K562 (cell line): Measurements from ENCODE around the gene MKRN1. TPM values are rescaled to one million over a fixed set of nuclear protein-coding genes. Genes with fewer than 3 reads are reported as not detected.

Experiments
- ATAC-seq: fragments of 200-7000 bp; cut with Tn5 transposase; 3 replicates; pipeline ENCODE4 v1.9.1; 2020; ENCODE audit warnings: moderate library complexity
- BruUV-seq: library from RNA; stranded (reverse); fragments of 400-500 nt; replicated peaks from 2 replicates; lab custom pipeline; 2021; lab: Mats Ljungman, UMichigan
- CTCF ChIA-PET: fragments of 300-600 bp; formaldehyde crosslinking; extraction: SDS; loops from one replicate; lab custom pipeline; 2021; ENCODE audit warnings: low intra/inter-chr PET ratio; lab: Yijun Ruan, JAX
- POLR2A ChIA-PET: fragments of 300-600, 350-650 bp; sonication (Branson Sonifier 250); formaldehyde crosslinking; extraction: SDS; loops from one replicate; lab custom pipeline; 2021; ENCODE audit warnings: antibody characterized with exemption, inconsistent platforms; lab: Yijun Ruan, JAX
- DNase-seq, 4 experiments: peaks; one replicate each; pipeline versions ENCODE4 v3.0.0 to v3.0.0-alpha.2; 2011 to 2018; ENCODE audit warnings: low spot score in 3 of 4, mixed read lengths in 3 of 4; ENCODE audit errors: extremely low read depth in 1 of 4
- FAIRE-seq: peaks from 2 replicates; lab custom pipeline; 2011; peaks lifted over from hg19 to GRCh38; lab: Jason Lieb, UNC
- H2AFZ ChIP-seq: 2 replicates; pipeline ENCODE4 v1.6.0; 2011; ENCODE audit warnings: low read depth, low read length, control low read depth, inconsistent platforms
- H3K27ac ChIP-seq: fragments of 200-600 bp; 3 replicates; pipeline ENCODE4 v1.8.0; 2011; ENCODE audit warnings: low read depth, mild to moderate bottlenecking, control low read depth, inconsistent platforms, low read length, moderate library complexity, mixed read lengths; ENCODE audit errors: extremely low read depth
- H3K27me3 ChIP-seq, 2 experiments: fragments of 300-600 bp in 1 of 2; 2 replicates in 1 of 2; 3 replicates in 1 of 2; pipeline versions ENCODE4 v1.6.0 to v1.8.0; 2011; ENCODE audit warnings: inconsistent platforms in 2 of 2, low read length in 2 of 2, mild to moderate bottlenecking in 1 of 2, mixed read lengths in 1 of 2, moderate library complexity in 1 of 2; ENCODE audit not compliant: control insufficient read depth in 2 of 2, insufficient read depth in 2 of 2
- H3K36me3 ChIP-seq: fragments of 300-600 bp; 3 replicates; pipeline ENCODE4 v1.8.0; 2011; ENCODE audit warnings: mild to moderate bottlenecking, low read length, inconsistent platforms; ENCODE audit not compliant: control insufficient read depth, insufficient read depth
- H3K4me1 ChIP-seq, 2 experiments: fragments of 200-600 bp in 1 of 2; replicated peaks in 1 of 2; 2 replicates in 1 of 2; 3 replicates in 1 of 2; pipeline versions ENCODE4 v1.5.1 to v1.8.0; 2011; ENCODE audit warnings: inconsistent platforms in 2 of 2, low read length in 2 of 2, mild to moderate bottlenecking in 1 of 2, mixed read lengths in 1 of 2, moderate library complexity in 1 of 2; ENCODE audit not compliant: control insufficient read depth in 2 of 2, insufficient read depth in 2 of 2
- H3K4me2 ChIP-seq: 2 replicates; pipeline ENCODE4 v1.6.1; 2011; ENCODE audit warnings: low read length, control low read depth, inconsistent platforms, mixed read lengths; ENCODE audit not compliant: insufficient read depth
- H3K4me3 ChIP-seq: fragments of 200-600 bp; sonication (generic), shearing (Covaris generic); 2 replicates; pipeline ENCODE4 v1.5.1; 2016; ENCODE audit warnings: control low read depth, inconsistent platforms
- H3K79me2 ChIP-seq: fragments of 200-600 bp; 3 replicates; pipeline ENCODE4 v1.8.0; 2011; ENCODE audit warnings: low read length, inconsistent platforms; ENCODE audit not compliant: control insufficient read depth, insufficient read depth
- H3K9ac ChIP-seq, 2 experiments: 2 replicates each; pipeline versions ENCODE4 v1.6.0 to v1.6.1; 2011; ENCODE audit warnings: low read depth in 2 of 2, low read length in 2 of 2, control low read depth in 1 of 2, inconsistent platforms in 1 of 2, mild to moderate bottlenecking in 1 of 2, mixed read lengths in 1 of 2; ENCODE audit not compliant: insufficient read depth in 1 of 2
- H3K9me1 ChIP-seq: one replicate; pipeline ENCODE4 v1.6.0; 2011; ENCODE audit warnings: inconsistent platforms, mild to moderate bottlenecking, low read length, moderate library complexity; ENCODE audit not compliant: control insufficient read depth, insufficient read depth
- H3K9me3 ChIP-seq: replicated peaks from 2 replicates; pipeline ENCODE4 v1.5.1; 2011; ENCODE audit warnings: low read depth, low read length, inconsistent platforms; ENCODE audit not compliant: control insufficient read depth, insufficient read depth
- H4K20me1 ChIP-seq: replicated peaks from 2 replicates; pipeline ENCODE4 v1.6.1; 2011; ENCODE audit warnings: low read length, inconsistent platforms, mixed read lengths; ENCODE audit not compliant: control insufficient read depth, insufficient read depth
- ASH1L ChIP-seq: fragments of 450-650 bp; IDR thresholded peaks from 2 replicates; pipeline ENCODE4 v1.6.1; 2018; ENCODE audit warnings: borderline replicate concordance, mild to moderate bottlenecking, low read depth; ENCODE audit not compliant: partially characterized antibody
- CREB1 ChIP-seq, 2 experiments: sonication (generic) in 1 of 2; formaldehyde crosslinking in 1 of 2; IDR thresholded peaks; 2 replicates each; pipeline versions ENCODE4 v1.6.1 to v1.8.0; 2012 to 2022; ENCODE audit warnings: inconsistent platforms in 1 of 2, mild to moderate bottlenecking in 1 of 2, missing genetic modification reagents in 1 of 2, moderate library complexity in 1 of 2
- E2F6 ChIP-seq, 2 experiments: IDR thresholded peaks; 2 replicates each; pipeline ENCODE4 v1.6.1; 2011; ENCODE audit warnings: borderline replicate concordance in 1 of 2, control low read depth in 1 of 2, low read depth in 1 of 2, low read length in 1 of 2, mild to moderate bottlenecking in 1 of 2, mixed read lengths in 1 of 2, moderate library complexity in 1 of 2; ENCODE audit not compliant: insufficient read depth in 1 of 2, insufficient read length in 1 of 2, poor library complexity in 1 of 2, severe bottlenecking in 1 of 2; ENCODE audit errors: extremely low read depth in 1 of 2
- E2F8 ChIP-seq: fragments of 450-650 bp; IDR thresholded peaks from 2 replicates; pipeline ENCODE4 v1.7.1; 2018; ENCODE audit warnings: mild to moderate bottlenecking, low read depth; ENCODE audit not compliant: partially characterized antibody
- HEY1 ChIP-seq: fragments of 250-450 bp; sonication (Bioruptor Pico); IDR thresholded peaks from 2 replicates; pipeline ENCODE4 v1.5.0; 2020; ENCODE audit warnings: mild to moderate bottlenecking, moderate library complexity, borderline replicate concordance
- IRF1 ChIP-seq: sonication (generic); formaldehyde crosslinking; IDR thresholded peaks from 2 replicates; pipeline ENCODE4 v1.8.0; 2022; ENCODE audit warnings: missing genetic modification reagents, mild to moderate bottlenecking, borderline replicate concordance
- NUFIP1 ChIP-seq: fragments of 450-650 bp; IDR thresholded peaks from 2 replicates; pipeline ENCODE4 v1.6.1; 2018; ENCODE audit not compliant: partially characterized antibody
- UBTF ChIP-seq, 2 experiments: IDR thresholded peaks; 2 replicates each; pipeline ENCODE4 v1.6.1; 2012; ENCODE audit warnings: improper control_type of control experiment in 2 of 2, low read depth in 2 of 2, low read length in 2 of 2, borderline replicate concordance in 1 of 2
- ZNF143 ChIP-seq: sonication (generic); formaldehyde crosslinking; IDR thresholded peaks from 2 replicates; pipeline ENCODE4 v1.9.0; 2022; ENCODE audit warnings: mild to moderate bottlenecking, missing genetic modification reagents
- ZNF583 ChIP-seq: fragments of 250-450 bp; sonication (Bioruptor Pico); IDR thresholded peaks from 2 replicates; pipeline ENCODE4 v1.4.0; 2020
- WGBS: fragments of 100-300 bp; shearing (Covaris generic); methylation state at CpG from one replicate; pipeline ENCODE4 v1.1.6; 2016; ENCODE audit warnings: low coverage, mixed read lengths; ENCODE audit not compliant: insufficient coverage; ENCODE audit errors: missing lambda C conversion rate; 5-methylcytosine and 5-hydroxymethylcytosine counted together
- in situ Hi-C: fragments of 300-500 bp; cut with MboI; formaldehyde crosslinking; loops from 4 replicates; pipeline ENCODE4 v1.15.0; 2018; ENCODE audit warnings: inconsistent platforms, mixed read lengths
- intact Hi-C: fragments of 100-400 bp; cut with micrococcal nuclease; formaldehyde crosslinking; loops from 2 replicates; pipeline ENCODE4 v1.14.2; 2022
- polyA plus RNA-seq, 8 experiments: library from polyadenylated mRNA; depleted of rRNA in 4 of 8; stranded (reverse) in 5 of 8; unstranded in 3 of 8; fragments of >200 nt; fragmentation: Nextera tagmentation in 2 of 8; fragmentation: Illumina TruSeq in 1 of 8; extraction: Ambion mirVana in 2 of 8; extraction: Trizol in 1 of 8; gene quantifications; 2 replicates each; pipeline versions ENCODE4 v1.2.1 to v1.2.3, GENCODE V29; 2011 to 2014; ENCODE audit warnings: inconsistent platforms in 1 of 8, missing spikeins in 1 of 8
- total RNA-seq, 7 experiments: library from RNA; depleted of rRNA in 6 of 7; stranded (reverse); fragments of >200 nt in 6 of 7; fragmentation: Illumina TruSeq in 2 of 7; extraction: Trizol in 2 of 7; gene quantifications; 2 replicates each; pipeline versions ENCODE4 v1.2.1 to v1.2.3, GENCODE V29; 2011 to 2021; ENCODE audit warnings: low replicate concordance in 1 of 7
- TF ChIP-seq, protein P1 (sequence below): sonication (generic); formaldehyde crosslinking; IDR thresholded peaks from 2 replicates; pipeline ENCODE4 v1.8.0; 2022; ENCODE audit warnings: missing genetic modification reagents, mild to moderate bottlenecking, moderate library complexity, borderline replicate concordance

MKRN1 gene
- total and polyA plus RNA-seq, 9 of the 15 experiments (the other 6 are each of a cell fraction or from before 2014, with no cell fraction given) = 30.5 to 90.3 (median 76.0) TPM

- ChIA-PET CTCF (no interaction called here), POLR2A (interaction anchor here (0.6 to 1.1 kb wide), 2 partner anchors 9 to 1072 kb away, joined by 3 to 4 read pairs; no protein-coding TSS in a partner anchor)
- Histone ChIP-seq H3K4me2 (no peak overlapping the region), H3K36me3 (no peaks in the 10 kb centered on the region), H3K9me1 (no peaks in the 10 kb centered on the region), H3K4me3 (no peak overlapping the region), H3K9ac (no peak overlapping the region), H3K27ac (no peak overlapping the region), H3K79me2 (no peaks in the 10 kb centered on the region), H3K4me1 (peaks cover 2% of the 10 kb centered on the region in 2 experiments; a peak in 3 of 5 replicates), H3K9me3 (no peaks in the 10 kb centered on the region), H2AFZ (no peak overlapping the region), H3K27me3 (peaks cover 0 to under 1% of the 10 kb centered on the region in 2 experiments; a peak in 2 of 5 replicates), H4K20me1 (no peaks in the 10 kb centered on the region)
- intact Hi-C loops (loop anchor here (5.0 kb wide), 2 partner anchors 39 to 114 kb away; partner anchors contain the start of gene RAB19), in situ Hi-C loops (no loop called here)
- no peak for FAIRE-seq
- no peak for DNase-seq
- BruUV-seq = no TSS peak
- WGBS = 22% methylated on average over 2 of the region's 2 CpGs
- no peak for ATAC-seq
- TF ChIP-seq NUFIP1 (no peak), IRF1 (no peak), HEY1 (CRISPR knock-in tag) (no peak), UBTF (IDR thresholded peaks at IDR 0.05; ENCODE audit: borderline replicate concordance in 1 of 2, low read depth in 2 of 2, low read length in 2 of 2) (no peak), ZNF143 (CRISPR knock-in tag) (no peak), ASH1L (no peak), E2F6 (IDR thresholded peaks at IDR 0.05; ENCODE audit: borderline replicate concordance in 1 of 2, extremely low read depth in 1 of 2, insufficient read depth in 1 of 2, insufficient read length in 1 of 2, low read depth in 1 of 2, low read length in 1 of 2, poor library complexity in 1 of 2, severe bottlenecking in 1 of 2) (no peak), ZNF583 (no peak), E2F8 (no peak), CREB1 (IDR thresholded peaks at IDR 0.05) (no peak), CREB1 (CRISPR knock-in tag; IDR thresholded peaks at IDR 0.05) (no peak)
- TF ChIP-seq, protein P1, sequence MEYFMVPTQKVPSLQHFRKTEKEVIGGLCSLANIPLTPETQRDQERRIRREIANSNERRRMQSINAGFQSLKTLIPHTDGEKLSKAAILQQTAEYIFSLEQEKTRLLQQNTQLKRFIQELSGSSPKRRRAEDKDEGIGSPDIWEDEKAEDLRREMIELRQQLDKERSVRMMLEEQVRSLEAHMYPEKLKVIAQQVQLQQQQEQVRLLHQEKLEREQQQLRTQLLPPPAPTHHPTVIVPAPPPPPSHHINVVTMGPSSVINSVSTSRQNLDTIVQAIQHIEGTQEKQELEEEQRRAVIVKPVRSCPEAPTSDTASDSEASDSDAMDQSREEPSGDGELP (CRISPR knock-in tag) = no peak
These were observed 37.8 kb downstream of the MKRN1 start for GRCh38 chr7:140441519-140441918.
